Hematopoietic multipotent progenitor cell (in vitro differentiated cells): ENCODE measurements around the gene CWF19L1. TPM values are rescaled to one million over a fixed set of nuclear protein-coding genes. Genes with fewer than 3 reads are reported as not detected.
"Not testable (repeated sequence)": the region's sequence is repeated elsewhere in the genome, so short reads cannot be mapped to it uniquely, and the experiment has no call there.

Experiments used
- DNase-seq, 3 donors: peaks; one replicate each; pipeline ENCODE4 v3.0.0-alpha.2; 2011 to 2015; ENCODE audit warnings: low read depth in 2 of 3, low spot score in 2 of 3
- total RNA-seq: library from RNA; depleted of rRNA; stranded (reverse); fragments of >200 nt; gene quantifications from one replicate; pipeline ENCODE4 v1.2.3, GENCODE V29; 2012

Gene CWF19L1
- 14.3 TPM for total RNA-seq

DNA sequence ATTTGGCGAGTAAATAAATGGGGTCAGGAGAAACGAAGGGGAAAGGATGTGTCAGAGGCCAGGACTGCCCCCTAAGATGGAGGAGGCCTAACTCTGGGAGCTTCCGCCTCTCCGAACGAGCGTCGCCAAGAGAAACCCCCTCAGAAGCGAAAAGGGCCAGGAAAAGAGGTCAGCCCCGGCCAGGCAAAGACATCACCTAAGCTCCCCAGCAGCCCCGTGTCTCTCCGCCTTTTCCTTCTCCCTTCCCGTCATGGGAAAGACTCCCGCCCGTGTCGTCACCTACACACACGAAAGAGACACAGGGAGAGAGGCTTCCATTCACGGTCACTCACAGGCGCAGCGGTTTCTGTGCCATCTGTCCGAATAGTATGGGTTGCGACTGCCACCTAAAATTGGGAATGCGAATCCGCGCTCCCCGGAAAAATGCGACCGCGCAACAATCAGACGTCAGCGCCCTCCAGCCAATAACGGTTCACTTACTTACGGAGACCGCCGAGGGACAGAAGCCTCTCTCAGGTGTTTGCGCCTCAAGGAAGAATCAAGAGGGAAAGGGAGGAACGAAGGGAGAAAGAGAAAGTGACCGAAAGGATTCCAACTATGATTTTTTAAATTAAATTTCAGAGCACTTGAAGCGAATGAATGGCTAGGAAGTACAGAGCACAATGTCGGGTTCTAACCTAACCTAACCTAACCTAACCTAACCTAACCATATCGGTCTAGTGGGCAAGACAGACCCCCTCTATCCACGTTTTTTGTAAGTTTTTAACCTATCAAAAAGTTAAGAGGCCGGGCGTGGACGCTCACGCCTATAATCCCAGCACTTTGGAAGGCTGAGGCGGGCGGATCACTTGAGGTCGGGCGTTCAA, at the start of gene CWF19L1:
TSS of gene CWF19L1 (minus strand) at position 400 of the 866 bp plus-strand sequence. CDS start at position 355, 45 bp downstream.
- DNase-seq: peak; percentile 58 to 82 (median 79)

DNA sequence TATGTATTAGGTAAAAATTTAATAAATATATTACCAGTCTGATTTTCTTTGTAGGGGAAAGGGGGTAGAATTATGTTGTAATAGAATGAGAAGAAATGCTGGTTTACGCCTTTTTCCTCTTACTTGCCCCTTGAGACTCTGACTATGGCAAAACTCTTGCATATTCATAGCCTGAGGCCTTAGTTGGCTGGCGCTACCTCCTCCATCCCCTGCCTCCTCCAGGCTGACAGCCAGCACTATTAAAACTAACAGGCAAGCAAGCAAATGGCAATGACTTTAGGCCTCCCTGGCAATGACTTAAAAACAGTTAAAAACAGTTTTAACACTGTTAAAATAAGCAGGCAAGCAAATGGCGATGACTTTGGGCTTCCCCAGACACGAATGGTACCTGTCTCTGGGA, 48.2 kb upstream of the CWF19L1 start:
- DNase-seq: no peak

DNA sequence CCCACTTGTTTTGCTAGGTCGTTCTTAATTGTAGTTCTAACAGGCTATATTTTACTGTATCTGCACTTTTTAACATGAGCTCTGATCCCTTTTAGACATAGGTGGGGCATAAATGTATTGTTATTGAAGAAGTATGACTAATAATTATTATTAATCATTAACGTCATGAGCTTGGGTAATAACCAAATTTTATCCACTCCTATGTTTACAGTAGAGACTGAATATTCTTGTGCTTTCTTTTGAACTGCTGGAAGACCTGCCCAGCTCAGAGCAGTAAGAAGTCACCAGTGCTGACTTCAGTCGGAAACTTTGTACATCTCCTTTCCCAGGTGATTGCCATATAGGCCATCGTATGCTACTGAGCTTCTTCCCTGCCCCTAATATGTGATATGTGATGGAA, 43.9 kb upstream of the CWF19L1 start:
- no peak for DNase-seq

DNA sequence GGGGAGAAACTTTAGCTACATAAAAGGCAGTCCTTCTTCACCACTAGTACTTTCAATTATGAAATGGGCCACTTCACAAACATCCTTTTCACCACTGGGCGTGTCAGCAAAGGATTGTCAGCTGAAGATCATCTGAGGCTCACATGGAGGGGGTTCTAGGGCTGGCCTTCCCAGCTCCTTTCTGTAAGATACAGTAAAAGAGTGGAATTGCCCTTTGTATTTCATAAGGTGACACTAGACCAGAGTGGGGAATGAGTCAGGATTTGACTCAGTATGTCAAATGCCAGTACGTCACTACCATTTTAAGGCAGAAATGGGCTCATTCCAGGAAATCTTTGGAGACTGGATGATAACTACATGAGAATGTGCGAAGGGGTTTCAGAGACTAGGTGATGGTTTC, 40.2 kb upstream of the CWF19L1 start:
- no peak for DNase-seq

DNA sequence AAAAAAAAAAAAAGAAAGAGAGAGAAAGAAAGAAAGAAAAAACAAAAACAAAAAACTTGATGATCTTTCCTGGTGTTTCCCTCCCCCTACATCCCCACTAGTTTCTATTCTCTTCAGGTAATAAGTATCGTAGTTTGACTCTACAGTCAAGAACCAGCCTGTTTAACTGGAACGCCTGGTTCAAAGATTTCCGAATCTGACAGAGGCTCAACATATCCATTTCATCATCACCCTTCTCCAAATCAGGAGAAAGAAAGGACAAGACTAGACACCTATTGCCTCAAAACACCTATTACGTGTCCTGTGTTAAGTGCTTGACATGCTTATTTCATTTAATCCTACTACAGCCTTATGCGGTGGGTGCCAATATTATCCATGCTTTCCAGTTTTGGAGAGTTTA, 39.4 kb upstream of the CWF19L1 start:
- DNase-seq: no peak

DNA sequence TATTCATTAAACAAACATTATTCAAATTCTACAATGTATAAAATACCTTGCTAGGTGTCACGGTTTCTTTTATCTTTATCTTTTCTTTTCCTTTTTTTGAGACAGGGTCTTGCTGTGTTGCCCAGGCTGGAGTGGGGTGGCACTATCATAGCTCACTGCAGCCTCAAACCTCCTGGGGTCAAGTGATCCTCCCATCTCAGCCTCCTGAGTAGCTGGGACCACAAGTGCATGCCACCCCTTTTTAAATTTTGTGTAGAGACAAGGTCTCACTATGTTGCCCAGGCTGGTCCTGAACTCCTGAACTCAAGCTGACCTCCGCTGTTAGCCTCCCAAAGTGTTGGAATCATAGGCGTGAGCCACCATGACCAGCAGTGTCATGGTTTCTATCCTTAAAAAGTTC, 37.0 kb upstream of the CWF19L1 start:
- no peak for DNase-seq

DNA sequence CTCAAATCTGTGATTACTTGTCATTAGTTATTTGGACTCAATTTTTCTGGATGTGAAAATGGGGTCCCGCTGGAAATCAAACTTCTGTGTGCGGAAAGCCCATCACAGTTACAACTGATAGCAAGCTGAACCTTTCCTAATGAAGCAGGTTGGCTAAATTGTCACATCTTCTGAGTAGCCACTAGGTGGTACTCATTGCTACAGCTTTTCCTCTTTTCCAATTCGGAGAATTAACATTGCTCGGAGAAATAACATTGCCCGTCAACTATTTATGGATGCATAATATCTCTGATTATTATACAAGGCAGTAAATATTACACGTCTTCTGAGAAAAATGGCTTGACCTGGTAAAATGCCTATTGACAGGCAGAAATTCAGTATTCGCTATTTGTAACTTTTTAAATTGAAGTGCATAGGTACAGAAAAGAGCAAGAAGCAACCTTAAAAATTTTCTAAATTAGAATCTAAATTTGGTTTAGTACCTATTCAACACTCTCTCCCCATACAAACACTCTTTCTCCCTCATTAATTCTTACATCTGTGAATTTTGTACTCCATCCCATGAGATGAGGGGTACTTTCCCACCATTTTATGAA, 36.4 kb upstream of the CWF19L1 start:
- DNase-seq: peak in 1 of 3 donors; percentile 21

DNA sequence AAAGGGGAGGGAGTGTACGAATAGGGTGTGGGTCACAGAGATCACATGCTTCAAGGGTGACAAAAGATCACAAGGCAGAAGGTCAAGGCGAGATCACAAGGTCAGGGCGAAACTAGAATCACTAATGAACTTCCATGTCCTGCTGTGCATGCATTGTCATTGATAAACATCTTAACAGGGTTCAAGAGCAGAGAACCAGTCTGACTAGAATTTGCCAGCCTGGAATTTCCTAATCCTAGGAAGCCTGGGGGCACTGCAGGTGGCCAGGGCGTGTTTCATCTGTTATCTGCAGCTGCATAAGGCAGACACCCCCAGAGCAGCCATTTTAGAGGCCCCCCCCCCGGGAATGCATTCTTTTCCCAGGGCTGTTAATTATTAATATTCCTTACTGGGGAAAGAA, 33.7 kb upstream of the CWF19L1 start:
- DNase-seq: not testable (repeated sequence)

DNA sequence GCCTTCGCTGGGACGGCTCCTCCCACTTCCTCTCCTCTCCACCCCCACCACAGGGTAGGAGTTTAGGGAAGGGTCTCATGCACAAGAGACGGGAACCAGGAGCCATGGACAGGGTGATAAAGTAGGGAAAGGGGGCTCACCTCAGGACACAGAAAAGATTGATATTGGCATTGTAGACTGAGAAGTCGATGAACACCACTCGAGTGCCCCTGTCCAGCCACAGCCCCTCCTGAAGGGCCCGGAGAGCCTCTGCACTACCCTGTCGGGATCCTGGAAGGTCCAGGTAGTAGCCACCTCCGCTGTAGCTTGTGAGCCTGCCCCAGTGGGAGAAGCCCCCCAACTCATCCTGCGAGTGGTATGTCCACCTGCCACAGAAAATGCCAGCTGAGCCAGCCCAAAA, 29.8 kb upstream of the CWF19L1 start:
- DNase-seq: no peak

DNA sequence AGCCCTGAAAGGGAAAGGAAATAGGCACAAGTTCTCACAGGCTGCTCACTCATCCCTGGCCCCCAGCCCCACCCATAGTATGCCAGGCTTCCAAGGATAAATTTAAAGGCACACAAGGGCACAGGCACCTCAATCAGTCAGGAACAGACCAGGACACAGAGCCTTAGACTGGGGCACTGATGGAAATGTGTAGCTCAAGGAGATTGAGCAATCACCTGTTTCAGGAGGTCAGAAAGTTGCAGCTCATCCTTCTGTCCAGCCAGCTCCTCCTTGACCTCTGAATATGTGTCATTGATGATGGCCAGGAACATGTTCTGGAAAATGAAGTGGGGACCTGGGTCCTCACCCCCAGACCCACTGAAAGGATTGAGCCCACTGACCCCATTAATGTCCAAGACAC, 25.6 kb upstream of the CWF19L1 start:
- DNase-seq: no peak

DNA sequence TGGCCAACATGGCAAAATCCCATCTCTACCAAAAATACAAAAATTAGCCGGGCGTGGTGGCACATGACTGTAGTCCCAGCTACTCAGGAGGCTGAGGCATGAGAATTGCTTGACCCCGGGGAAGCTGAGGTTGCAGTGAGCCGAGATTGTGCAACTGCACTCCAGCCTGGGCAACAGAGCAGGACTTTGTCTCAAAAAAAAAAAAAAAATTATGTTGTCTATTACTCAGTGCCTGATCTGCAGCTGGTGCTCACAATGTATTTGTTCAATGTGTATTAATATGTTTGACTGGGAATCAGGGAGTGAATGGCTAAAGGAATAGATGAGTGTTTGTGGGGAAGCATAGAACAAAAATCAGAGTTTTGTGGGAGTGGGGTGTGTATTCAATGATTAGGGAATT, 24.9 kb upstream of the CWF19L1 start:
- DNase-seq: not testable (repeated sequence)

DNA sequence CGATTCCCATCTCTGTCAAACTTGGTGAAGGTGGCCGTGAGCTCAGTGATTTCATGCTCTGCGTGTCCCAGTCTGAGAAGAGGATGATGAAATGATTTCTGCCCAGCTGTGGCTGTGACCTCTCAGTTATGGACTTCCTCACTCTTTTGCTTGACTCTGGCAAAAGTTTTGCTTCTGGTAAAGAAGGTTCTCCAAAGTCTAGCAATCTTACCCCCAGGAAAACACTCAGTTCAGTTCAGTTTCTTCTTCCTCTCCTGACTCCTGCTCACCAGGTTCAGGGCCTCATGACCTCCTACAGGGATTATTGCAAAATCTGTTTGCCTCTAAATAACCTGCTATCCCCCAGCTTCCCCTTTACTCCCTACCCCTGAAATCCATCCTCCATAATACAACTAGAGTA, 23.9 kb upstream of the CWF19L1 start:
- no peak for DNase-seq

DNA sequence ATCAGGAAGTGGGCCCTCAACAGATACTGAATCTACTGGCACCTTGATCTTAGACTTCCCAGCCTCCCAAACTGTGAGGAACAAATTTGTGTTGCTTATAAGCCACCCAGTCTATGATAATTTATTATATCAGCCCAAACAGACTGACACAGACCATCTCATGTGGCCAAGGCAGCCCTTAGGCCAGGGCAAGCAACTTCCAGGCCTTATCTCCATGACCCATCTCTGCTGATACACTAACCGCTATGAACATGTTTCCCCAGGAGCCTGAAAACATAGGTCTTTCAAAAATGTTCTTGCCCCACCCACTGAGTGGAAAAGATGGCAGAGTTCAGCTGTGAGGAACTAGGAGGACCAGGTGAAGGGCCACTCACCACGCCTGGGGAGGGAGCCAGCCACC, 22.2 kb upstream of the CWF19L1 start:
- DNase-seq: no peak

DNA sequence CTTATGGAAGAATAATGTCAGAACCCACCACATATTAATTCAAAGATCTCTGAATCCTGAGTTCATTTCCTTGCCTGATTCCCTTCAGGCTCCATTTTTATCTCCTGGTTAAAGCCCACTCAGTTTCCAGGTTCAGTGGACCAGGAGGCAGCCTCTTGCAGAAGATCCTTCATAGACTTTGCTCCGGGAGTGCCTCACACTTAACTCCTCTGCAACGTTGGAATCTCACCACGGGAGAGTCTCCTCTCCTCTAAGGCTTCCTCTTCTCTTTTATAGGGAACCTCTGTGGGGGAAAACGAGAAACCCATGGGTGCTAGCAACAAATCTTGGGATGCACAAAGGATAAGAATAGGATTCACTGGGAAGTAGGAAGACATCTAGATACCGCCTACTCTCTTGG, 20.8 kb upstream of the CWF19L1 start:
- no peak for DNase-seq

DNA sequence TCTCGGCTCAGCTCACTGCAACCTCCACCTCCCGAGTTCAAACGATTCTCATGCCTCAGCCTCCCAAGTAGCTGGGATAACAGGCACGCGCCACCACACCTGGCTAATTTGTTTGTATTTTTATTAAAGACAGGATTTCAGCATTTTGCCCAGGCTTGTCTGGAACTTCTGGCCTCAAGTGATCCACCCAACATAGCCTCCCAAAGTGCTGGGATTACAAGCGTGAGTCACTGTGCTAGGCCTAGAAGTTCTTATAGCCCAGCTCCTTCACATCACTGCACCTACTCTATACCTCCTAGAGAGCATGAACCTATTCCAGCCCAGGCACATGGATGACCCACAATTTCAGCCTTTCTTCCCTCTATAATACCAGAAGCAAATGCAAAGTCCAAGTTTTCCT, 20.3 kb upstream of the CWF19L1 start:
- no peak for DNase-seq

DNA sequence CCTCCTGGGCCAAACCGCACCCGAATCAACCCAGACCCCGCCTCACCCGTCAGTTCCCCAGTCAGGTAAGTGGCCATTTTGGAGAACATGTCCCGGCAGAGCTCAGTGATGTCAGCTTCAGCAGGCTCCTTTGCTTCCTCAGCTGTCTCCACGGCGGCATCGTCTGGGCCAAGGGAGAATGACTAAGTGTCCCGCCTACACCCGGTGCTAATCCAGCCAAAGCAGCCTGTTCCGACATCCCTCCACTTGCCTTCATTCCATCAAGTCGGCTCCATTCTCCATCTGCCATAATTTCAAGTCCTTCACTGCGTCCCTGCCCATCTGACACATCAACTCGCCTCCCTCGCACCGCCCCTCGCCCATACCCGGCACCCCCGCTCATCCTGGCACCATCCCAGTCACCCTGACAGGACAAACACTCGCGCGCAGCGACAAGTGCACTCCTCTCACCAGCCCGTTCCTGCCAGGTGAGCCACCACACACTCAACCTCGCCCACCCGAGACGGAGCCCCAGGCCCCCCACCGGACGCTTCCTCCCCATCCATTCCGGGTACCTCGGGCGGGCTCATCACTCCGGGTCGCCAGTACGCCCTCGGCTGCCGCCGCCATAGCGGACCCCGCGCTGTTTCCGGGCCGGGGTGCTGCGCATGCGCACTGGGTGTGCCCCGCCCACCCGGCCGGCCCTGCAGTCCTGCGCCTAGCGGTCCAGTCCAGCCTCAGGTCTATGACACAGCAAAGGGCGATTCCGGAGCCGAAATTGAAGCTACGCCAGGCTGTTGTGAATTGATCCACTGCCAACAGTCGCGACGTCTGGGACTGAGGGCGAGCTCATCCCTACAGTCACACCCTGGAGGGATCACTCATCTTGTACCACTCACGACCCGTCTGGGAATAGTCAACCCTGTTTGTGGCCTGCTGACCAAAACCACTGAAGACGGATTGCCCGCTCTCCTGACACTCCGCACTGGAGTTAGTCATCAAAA, 18.9 kb upstream of the CWF19L1 start, which contains the start of gene BLOC1S2:
TSS of gene BLOC1S2 (minus strand) at position 630 of the 983 bp plus-strand sequence. CDS start at position 609, 21 bp downstream.
- peak; percentile 76 to 89 (median 82) for DNase-seq

DNA sequence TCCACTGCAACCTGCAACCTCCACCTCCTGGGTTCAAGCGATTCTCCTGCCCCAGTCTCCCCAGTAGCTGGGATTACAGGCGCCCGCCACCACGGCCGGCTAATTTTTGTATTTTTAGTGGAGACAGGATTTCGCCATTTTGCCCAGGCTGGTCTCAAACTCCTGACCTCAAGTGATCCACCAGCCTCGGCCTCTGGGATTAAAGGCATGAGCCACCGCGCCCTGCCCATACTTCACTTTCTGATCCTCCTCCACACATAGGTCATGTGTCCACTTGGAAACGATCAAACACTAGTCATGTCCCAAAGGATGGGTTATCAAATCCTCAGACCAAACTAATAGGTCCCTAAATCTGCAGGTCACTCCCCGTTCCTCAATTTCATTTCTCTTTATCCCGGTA, 17.9 kb upstream of the CWF19L1 start:
- not testable (repeated sequence) for DNase-seq

DNA sequence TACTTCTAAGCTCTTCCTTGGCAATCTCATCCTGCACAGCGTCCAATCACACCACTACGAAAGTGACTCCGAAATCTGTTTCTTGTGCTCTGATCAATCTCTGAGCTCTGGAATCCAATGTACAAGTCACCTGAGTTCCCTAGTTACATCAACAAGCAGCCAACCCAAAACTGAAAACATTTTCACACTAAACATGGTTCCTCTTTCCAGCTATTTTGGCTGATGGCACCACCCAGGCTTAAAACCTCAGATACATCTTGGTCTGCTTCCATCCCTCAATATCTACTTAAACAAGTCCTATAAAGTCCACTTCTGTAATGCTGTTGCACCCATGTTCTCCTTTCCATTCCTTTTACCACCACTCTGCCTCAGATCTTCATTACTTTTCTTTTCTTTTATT, 15.5 kb upstream of the CWF19L1 start:
- no peak for DNase-seq

DNA sequence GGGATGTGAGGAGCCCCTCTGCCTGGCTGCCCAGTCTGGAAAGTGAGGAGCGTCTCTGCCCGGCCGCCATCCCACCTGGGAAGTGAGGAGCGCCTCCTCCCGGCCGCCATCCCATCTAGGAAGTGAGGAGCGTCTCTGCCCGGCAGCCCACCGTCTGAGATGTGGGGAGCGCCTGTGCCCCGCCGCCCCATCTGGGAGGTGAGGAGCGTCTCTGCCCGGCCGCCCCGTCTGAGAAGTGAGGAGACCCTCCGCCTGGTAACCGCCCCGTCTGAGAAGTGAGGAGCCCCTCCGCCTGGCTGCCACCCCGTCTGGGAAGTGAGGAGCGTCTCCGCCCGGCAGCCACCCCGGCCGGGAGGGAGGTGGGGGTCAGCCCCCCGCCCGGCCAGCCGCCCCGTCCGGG, 9.5 kb upstream of the CWF19L1 start:
- not testable (repeated sequence) for DNase-seq

DNA sequence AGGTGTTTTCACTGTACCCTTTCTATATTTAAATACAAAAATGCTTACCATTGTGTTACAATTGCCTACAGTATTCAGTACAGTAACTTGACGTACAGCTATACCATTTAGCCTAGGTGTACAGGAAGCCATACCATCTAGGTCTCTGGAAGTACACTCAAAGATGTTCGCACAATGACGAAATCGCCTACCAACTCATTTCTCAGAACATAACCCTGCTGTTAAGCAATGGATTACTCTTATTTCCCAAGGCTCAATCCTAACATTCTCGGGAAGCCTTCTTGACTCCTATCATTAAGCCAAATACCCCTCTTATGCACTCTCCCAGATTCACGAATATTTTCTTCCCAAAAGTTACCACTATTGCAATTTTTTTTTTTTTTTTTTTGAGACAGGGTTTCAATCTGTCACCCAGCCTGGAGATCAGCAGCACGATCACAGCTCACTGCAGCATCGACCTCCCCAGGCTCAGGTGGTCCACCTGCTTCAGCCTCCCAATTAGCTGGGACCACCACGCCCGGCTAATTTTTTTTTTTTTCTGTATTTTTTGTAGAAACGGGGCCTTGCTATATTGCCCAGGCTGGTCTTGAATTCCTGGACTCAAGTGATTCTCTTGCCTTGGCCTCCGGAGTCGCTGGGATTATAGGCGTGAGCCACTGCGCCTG, 1.5 kb downstream of the CWF19L1 start:
- no peak for DNase-seq
